Mucosa of descending colon (tissue), 3 donors: ENCODE measurements around the gene PLCB3. TPM values are rescaled to one million over a fixed set of nuclear protein-coding genes. Genes with fewer than 3 reads are reported as not detected.

Experiments
- ATAC-seq: fragments of 200-7000 bp; cut with Tn5 transposase; one replicate; pipeline ENCODE4 v1.9.1; 2020; ENCODE audit warnings: mild to moderate bottlenecking, moderate library complexity
- DNase-seq, 3 donors: peaks; one replicate each; pipeline ENCODE4 v3.0.0-alpha.2; 2020
- H3K36me3 ChIP-seq: fragments of 200-600 bp; one replicate; pipeline ENCODE4 v1.8.0; 2021; ENCODE audit warnings: low read depth, mild to moderate bottlenecking
- H3K4me1 ChIP-seq: fragments of 200-600 bp; one replicate; pipeline ENCODE4 v1.8.0; 2021; ENCODE audit warnings: low read depth, mild to moderate bottlenecking
- H3K4me3 ChIP-seq: fragments of 200-600 bp; one replicate; pipeline ENCODE4 v1.8.0; 2021; ENCODE audit warnings: mild to moderate bottlenecking
- H3K9me3 ChIP-seq: fragments of 200-600 bp; one replicate; pipeline ENCODE4 v1.8.0; 2021; ENCODE audit warnings: mild to moderate bottlenecking
- CTCF ChIP-seq: fragments of 200-600 bp; IDR thresholded peaks from one replicate; pipeline ENCODE4 v1.8.0; 2022; ENCODE audit warnings: antibody characterized with exemption, mild to moderate bottlenecking
- intact Hi-C, 2 donors: fragments of 100-400 bp; cut with DNase I in 1 of 2; cut with micrococcal nuclease in 1 of 2; formaldehyde crosslinking; loops; one replicate each; pipeline versions ENCODE4 v1.11.0 to v1.11.1; 2022; cut with DNase I, micrococcal nuclease
- total RNA-seq, 3 donors: library from RNA; stranded (reverse); fragmentation: NEBNext Ultra II Directional in 2 of 3; extraction: Animal tissue kit (Norgen Biotek cat#: 25700) in 2 of 3; gene quantifications; one replicate each; pipeline versions ENCODE4 v1.2.1 to v1.2.4, GENCODE V29; 2021 to 2023
- donor health status: DM: no; HTN: no; CAD: no; lungs with moderate emphysema.
- donor health status: DM: no; HTN: no; CAD: no.
- donor health status: DM: no; HTN: yes; CAD: no.

Gene PLCB3
- total RNA-seq, 3 donors from 2014 or later, result 51.1 to 72.1 (median 65.1) TPM

GRCh38 chr11:64204464-64204989 lies 46.8 kb upstream of the PLCB3 start:
- Histone ChIP-seq H3K36me3 (peaks cover 14% of the 10 kb centered on the region), H3K4me3 (no peak overlapping the region), H3K9me3 (no peaks in the 10 kb centered on the region), H3K4me1 (peaks cover 32% of the 10 kb centered on the region)
- peak; percentile 59 for TF ChIP-seq CTCF
- intact Hi-C loops, result loop anchor here in 1 of 2 donors (10.0 kb wide), 1 partner anchor 100 kb away; the partner anchor contains the start of genes CATSPERZ and ESRRA
- DNase-seq, result peak; percentile 89 to 96 (median 93)
- ATAC-seq, result peak; percentile 74

GRCh38 chr11:64206457-64207255 lies 44.7 kb upstream of the PLCB3 start, which contains the start of gene FERMT3:
FERMT3 (plus strand) TSS chr11:64206721; CDS start chr11:64207365, 644 bp downstream.
- no peak for TF ChIP-seq CTCF
- Histone ChIP-seq H3K36me3 (peaks cover 12% of the 10 kb centered on the region), H3K4me1 (peaks cover 32% of the 10 kb centered on the region), H3K4me3 (peak within 1 kb of the TSS; percentile 9), H3K9me3 (no peaks in the 10 kb centered on the region)
- intact Hi-C loops, result loop anchor here (5.0 to 10.0 kb wide), 2 partner anchors 96 to 98 kb away; partner anchors contain the start of genes CATSPERZ (in 2 of the 2) and ESRRA (in 1 of the 2)
- peak; percentile 90 to 95 (median 92) for DNase-seq
- peak; percentile 85 for ATAC-seq

GRCh38 chr11:64207256-64208085 lies 43.9 kb upstream of the PLCB3 start:
- DNase-seq, result peak; percentile 73 to 90 (median 75)
- intact Hi-C loops, result loop anchor here (5.0 to 10.0 kb wide), 2 partner anchors 95 to 97 kb away; partner anchors contain the start of genes CATSPERZ (in 2 of the 2) and ESRRA (in 1 of the 2)
- peaks cover 7% of the 10 kb centered on the region for H3K36me3 ChIP-seq
- H3K9me3 ChIP-seq, result no peaks in the 10 kb centered on the region
- peaks cover 32% of the 10 kb centered on the region for H3K4me1 ChIP-seq
- H3K4me3 ChIP-seq, result peak overlapping the region; percentile 9
- peak; percentile 53 for ATAC-seq
- no peak for TF ChIP-seq CTCF

- peaks cover 32% of the 10 kb centered on the region for H3K4me1 ChIP-seq
- H3K36me3 ChIP-seq, result no peaks in the 10 kb centered on the region
- no peak overlapping the region for H3K4me3 ChIP-seq
- TF ChIP-seq CTCF, result no peak
- ATAC-seq, result no peak
- H3K9me3 ChIP-seq, result no peaks in the 10 kb centered on the region
- intact Hi-C loops, result loop anchor here (5.0 to 10.0 kb wide), 2 partner anchors 94 to 97 kb away; partner anchors contain the start of genes CATSPERZ (in 2 of the 2) and ESRRA (in 1 of the 2)
- no peak for DNase-seq
Measured at GRCh38 chr11:64208086-64208795, 43.1 kb upstream of the PLCB3 start.
